Measurements from ENCODE around the gene DNAH8.

- TF ChIP-seq, protein P1, sequence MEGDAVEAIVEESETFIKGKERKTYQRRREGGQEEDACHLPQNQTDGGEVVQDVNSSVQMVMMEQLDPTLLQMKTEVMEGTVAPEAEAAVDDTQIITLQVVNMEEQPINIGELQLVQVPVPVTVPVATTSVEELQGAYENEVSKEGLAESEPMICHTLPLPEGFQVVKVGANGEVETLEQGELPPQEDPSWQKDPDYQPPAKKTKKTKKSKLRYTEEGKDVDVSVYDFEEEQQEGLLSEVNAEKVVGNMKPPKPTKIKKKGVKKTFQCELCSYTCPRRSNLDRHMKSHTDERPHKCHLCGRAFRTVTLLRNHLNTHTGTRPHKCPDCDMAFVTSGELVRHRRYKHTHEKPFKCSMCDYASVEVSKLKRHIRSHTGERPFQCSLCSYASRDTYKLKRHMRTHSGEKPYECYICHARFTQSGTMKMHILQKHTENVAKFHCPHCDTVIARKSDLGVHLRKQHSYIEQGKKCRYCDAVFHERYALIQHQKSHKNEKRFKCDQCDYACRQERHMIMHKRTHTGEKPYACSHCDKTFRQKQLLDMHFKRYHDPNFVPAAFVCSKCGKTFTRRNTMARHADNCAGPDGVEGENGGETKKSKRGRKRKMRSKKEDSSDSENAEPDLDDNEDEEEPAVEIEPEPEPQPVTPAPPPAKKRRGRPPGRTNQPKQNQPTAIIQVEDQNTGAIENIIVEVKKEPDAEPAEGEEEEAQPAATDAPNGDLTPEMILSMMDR (IDR thresholded peaks at IDR 0.05; ENCODE audit: low read depth, low read length): no peak
- no peak for TF ChIP-seq EZH2phosphoT487 (IDR thresholded peaks at IDR 0.05; ENCODE audit: low read depth)
These were observed 344.6 kb downstream of the DNAH8 start for GRCh38 chr6:39059496-39060310.

Data from OCI-LY3 (cell line).